ENCODE measurements around the gene ANO10.
"Not testable (repeated sequence)": the region's sequence is repeated elsewhere in the genome, so short reads cannot be mapped to it uniquely, and the experiment has no call there.

The ANO10 gene

GRCh38 chr3:43515208-43515917 lies 106.4 kb downstream of the ANO10 start:
- DNase-seq = no peak

GRCh38 chr3:43512754-43513404 lies 108.9 kb downstream of the ANO10 start:
- no peak for DNase-seq

GRCh38 chr3:43506644-43507043 lies 115.2 kb downstream of the ANO10 start:
- no peak for DNase-seq

DNA sequence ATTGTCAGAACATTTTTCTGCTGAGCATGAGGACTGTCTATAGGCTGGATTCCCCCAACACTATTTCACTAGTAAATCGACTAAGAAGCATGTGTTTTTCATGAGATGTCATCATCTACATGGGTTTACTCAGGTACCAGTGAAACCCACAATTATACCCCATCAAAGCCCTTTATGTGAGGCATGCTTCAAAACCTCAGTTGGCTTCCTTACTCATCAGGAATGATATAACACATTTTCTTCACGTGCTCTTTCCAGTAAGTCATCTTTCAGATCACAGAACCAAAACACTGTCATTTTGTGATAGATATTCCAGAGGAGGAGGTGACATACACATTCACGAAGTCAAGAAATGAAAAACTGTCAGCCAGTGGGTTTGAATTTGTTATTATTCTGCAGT lies 116.5 kb downstream of the ANO10 start:
- DNase-seq = no peak

GRCh38 chr3:43503067-43503728 lies 118.6 kb downstream of the ANO10 start:
- peak in 1 of 2 experiments; percentile 64 for DNase-seq

DNA sequence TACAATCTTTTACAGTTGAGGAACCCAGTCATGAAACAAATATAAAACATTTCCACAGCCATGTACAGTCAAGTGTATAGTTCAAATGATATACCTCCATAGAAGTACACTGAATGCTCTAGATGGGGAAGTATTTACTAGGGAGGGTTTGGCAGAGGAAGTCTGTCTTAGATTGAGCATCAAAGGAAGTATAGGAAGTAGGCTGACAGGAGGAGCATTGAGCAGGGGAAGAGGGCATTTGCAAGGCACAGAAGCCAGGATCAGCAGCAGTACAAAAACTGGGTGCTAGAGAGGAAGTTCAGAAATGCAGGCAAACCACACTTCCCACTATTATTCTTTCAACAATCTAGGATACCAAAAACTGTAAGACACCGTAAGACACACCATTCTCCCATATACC lies 122.6 kb downstream of the ANO10 start:
- DNase-seq = no peak

- DNase-seq = no peak
Measured at GRCh38 chr3:43497905-43498365, 123.9 kb downstream of the ANO10 start.

GRCh38 chr3:43497422-43497821 lies 124.4 kb downstream of the ANO10 start:
- DNase-seq = no peak

- DNase-seq = no peak
Measured at GRCh38 chr3:43496740-43497375, 125.0 kb downstream of the ANO10 start.

DNA sequence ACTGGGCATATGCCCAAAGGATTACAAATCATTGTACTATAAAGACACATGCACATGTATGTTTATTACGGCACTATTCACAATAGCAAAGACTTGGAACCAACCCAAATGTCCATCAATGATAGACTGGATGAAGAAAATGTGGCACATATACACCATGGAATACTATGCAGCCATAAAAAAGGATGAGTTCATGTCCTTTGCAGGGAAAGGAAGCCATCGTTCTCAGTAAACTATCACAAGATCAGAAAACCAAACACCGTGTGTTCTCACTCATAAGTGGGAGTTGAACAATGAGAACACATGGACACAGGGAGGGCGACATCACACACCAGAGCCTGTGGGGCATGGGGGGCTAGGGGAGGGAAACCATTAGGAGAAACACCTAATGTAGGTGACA lies 128.9 kb downstream of the ANO10 start:
- DNase-seq = not testable (repeated sequence)

DNA sequence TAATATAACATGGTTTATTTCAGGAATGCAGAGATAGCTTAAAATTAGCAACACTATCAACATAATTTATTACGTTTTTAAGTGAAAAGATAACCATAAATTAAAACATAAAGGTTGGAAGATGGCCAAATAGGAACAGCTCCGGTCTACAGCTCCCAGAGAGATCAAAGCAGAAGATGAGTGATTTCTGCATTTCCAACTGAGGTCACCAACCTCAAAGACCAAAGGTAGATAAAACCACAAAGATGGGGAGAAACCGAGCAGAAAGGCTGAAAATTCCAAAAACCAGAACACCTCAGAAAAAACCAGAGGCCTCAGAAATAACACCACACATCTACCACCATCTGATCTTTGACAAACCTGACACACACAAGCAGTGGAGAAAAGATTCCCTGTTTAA lies 130.0 kb downstream of the ANO10 start:
- not testable (repeated sequence) for DNase-seq

DNA sequence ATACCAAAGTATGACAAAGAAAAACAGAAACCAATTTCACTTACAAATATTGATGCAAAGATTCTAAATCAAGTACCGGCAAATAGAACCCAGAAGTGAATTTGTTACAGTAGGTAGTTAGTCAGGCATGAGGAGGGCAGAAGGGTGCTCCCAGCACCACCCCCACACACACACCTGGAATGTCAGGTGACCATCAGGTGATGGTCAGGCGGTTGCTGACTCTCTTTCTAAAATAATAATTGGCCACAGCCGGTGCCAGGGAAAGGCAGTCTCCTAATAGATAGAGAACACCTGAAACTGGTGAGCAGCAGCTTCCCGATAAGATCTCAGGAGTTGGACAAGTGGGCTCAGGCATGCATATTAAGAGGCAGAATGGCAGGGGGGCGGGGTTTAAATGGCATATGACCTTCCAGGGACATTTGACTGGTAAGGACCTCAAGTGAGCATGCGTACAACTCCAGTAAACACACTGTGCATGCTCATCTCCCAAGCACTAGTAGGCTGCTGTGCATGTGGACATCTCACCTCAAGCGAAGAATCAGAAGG lies 131.1 kb downstream of the ANO10 start:
- DNase-seq = no peak

DNA sequence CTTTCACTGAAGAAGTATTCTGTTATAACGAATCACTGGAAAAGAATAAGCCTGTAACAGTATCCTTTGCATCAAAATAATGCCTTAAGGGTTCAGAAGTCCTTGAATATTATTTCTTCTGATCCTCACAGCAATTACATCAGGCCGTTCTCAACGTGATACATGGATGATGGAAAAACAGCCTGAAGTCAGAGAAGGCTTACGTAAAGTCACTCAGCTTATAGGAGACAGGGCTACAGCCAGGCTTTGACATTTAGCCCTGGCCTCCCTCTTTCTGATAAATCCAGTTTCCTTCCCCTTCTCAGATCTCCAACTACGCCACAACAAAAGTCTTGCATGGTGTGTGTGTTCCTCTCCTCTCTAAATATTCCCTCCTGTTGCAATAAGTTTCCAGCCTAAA lies 131.9 kb downstream of the ANO10 start:
- no peak for DNase-seq

GRCh38 chr3:43485931-43486330 lies 135.9 kb downstream of the ANO10 start:
- no peak for DNase-seq

GRCh38 chr3:43484926-43485488 lies 136.8 kb downstream of the ANO10 start:
- DNase-seq = no peak

DNA sequence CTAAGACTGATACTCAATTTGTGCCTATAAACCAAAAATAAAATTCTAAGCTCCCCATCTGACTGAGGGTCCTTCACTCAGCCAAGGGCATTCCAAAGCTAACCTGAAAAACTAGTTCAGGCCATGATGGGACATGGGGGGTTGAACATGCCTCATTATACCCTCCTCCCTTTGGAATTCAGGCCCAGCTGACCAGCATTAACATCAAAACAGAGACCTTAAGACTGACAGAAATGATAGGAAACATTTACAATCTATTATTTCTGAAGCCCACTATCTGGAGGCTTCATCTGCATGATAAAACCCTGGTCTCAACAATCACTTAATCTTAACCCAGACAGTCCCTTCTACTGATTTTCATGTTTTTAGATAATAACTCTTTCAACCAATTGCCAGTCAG lies 140.4 kb downstream of the ANO10 start:
- no peak for DNase-seq

DNA sequence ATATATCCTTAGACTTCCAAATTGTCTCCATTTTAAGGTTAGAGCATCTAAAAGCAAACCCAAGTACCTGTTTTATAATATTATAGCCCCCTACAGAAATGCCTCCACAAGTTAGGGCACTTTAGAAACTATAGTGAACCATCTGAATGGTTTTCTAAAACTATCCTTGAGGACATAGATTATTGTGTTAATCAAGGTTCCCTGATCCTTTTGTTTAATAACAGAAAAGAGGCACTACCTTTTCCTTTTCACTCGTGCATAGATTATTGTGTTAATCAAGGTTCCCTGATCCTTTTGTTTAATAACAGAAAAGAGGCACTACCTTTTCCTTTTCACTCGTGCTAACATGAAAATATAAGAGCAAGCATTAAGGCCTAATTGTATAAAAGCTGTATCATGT lies 143.0 kb downstream of the ANO10 start:
- not testable (repeated sequence) for DNase-seq

DNA sequence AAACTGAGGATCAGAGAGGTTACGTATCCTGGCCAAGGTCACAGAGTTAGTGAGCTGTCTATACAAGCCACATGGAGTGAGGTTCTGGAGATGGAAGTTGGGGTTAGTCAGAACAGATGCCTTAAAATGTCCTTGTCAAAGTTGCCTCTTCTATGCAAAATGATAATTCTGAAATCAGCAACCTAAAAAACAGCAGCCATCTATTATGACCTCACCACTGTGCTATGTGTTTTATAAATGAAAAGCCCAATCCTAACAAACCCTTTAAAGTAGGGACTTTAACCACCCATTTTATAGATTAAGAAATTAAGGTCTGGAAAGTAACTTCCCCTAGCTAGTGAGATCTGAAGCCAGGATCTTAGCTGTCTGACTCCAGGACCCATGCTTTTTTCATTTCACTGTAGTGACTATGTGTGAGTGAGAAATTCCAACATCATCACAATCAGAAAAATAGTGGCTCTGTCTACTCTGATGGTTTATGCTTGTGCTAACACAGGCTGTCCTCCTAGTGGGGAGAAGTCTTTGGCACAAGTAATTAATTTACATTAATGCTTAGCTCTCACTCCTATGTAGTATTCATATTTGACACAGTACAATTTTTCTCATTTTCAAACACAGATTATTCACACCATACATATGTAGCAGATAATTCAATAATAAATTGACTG lies 143.6 kb downstream of the ANO10 start:
- DNase-seq = no peak

- no peak for DNase-seq
Measured at GRCh38 chr3:43477600-43477999, 144.2 kb downstream of the ANO10 start.

DNA sequence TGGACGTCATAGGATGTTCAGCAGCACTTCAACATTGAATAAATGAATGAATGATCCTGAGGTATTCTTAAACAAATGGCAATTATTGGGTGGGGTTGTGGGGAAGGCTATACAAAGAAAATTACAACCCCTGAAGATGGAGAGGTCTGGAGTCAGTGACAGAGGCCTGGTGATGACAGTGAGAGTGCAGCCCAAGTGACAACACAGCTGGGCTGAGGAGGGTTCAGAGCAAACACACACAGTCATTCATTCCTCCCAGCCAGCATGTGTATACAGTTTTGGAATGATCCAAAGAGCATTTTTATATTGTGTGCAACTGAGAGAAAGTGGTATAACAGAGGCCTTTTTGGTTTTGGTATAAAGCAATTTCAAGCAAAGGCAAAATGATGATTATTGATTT lies 148.1 kb downstream of the ANO10 start:
- no peak for DNase-seq

DNA sequence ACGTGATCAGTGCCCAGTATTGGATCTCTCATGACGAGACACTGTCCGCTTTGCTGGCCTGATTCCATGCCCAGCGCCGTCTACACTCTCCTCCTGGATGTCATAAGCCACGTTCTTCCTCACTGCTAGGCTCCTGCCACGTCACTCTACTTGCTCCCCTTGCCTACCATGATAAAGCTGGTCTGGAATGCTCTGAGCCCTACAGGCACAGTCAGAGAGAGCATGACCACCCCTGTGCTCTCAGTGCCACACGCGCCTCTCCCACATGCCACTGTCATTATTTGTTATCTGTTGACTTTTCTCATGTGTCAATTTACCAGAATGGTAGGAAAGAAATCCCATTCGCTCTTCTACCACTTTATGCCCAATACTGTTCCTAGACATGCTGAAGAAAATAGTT lies 148.6 kb downstream of the ANO10 start:
- DNase-seq = no peak

DNA sequence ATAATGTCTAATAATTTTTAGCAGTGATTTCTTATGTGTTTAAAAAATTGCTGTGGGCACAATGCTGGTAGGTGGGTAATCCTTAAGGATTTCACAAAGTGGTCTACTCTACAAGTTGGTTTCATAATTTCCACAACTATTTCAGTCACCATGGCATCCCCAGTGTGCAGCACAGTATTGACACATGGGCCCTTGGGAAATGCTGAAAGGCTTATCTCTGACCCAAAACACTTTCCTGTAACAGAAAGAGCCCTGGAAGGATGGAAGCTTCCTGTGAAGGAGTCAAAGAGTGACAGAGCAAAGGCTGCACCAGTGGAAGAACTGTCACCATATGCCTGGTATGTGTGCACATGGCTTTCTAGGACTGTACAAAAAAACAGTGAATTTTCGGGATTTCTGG lies 153.7 kb downstream of the ANO10 start:
- DNase-seq = no peak

All from SW 1271 (cell line).